T-helper 1 cell (primary cell): ENCODE results near the gene METRNL.
"Not testable (repeated sequence)": the region's sequence is repeated elsewhere in the genome, so short reads cannot be mapped to it uniquely, and the experiment has no call there.

Experiments used
- DNase-seq, 5 donors: peaks; one replicate each; pipeline ENCODE4 v3.0.0-alpha.2; 2012 to 2020

The METRNL gene

GRCh38 chr17:83108709-83109108, 29.3 kb downstream of the METRNL start:
- DNase-seq: no peak

- DNase-seq: no peak
These were observed 30.0 kb downstream of the METRNL start for GRCh38 chr17:83109386-83109785.

- DNase-seq: no peak
These were observed 30.6 kb downstream of the METRNL start for GRCh38 chr17:83109793-83110645.

- DNase-seq: no peak
These were observed 31.3 kb downstream of the METRNL start for GRCh38 chr17:83110735-83111134.

GRCh38 chr17:83111516-83112282, 32.3 kb downstream of the METRNL start:
- DNase-seq: no peak

GRCh38 chr17:83113381-83113780, 34.0 kb downstream of the METRNL start:
- no peak for DNase-seq

- DNase-seq: no peak
These were observed 34.4 kb downstream of the METRNL start for GRCh38 chr17:83113792-83114191.

GRCh38 chr17:83114706-83115105, 35.3 kb downstream of the METRNL start:
- DNase-seq: no peak

- DNase-seq: no peak
These were observed 35.8 kb downstream of the METRNL start for GRCh38 chr17:83115202-83115651.

GRCh38 chr17:83115832-83116231, 36.4 kb downstream of the METRNL start:
- DNase-seq: no peak

GRCh38 chr17:83116311-83116771, 36.9 kb downstream of the METRNL start:
- no peak for DNase-seq

- DNase-seq: no peak
These were observed 37.6 kb downstream of the METRNL start for GRCh38 chr17:83116783-83117555.

GRCh38 chr17:83117583-83117982, 38.2 kb downstream of the METRNL start:
- DNase-seq: no peak

- no peak for DNase-seq
These were observed 38.8 kb downstream of the METRNL start for GRCh38 chr17:83118071-83118841.

GRCh38 chr17:83119987-83120864, 40.8 kb downstream of the METRNL start:
- DNase-seq: peak in 1 of 5 donors; percentile 58

- DNase-seq: not testable (repeated sequence)
These were observed 42.1 kb downstream of the METRNL start for GRCh38 chr17:83121473-83121872.

- DNase-seq: no peak
These were observed 42.8 kb downstream of the METRNL start for GRCh38 chr17:83121921-83122820.

- DNase-seq: no peak
These were observed 43.4 kb downstream of the METRNL start for GRCh38 chr17:83122834-83123233.

- DNase-seq: no peak
These were observed 44.7 kb downstream of the METRNL start for GRCh38 chr17:83123896-83124801.
